ENCODE results near the gene SYTL1.

GRCh38 chr1:27400082-27400962 is 58.5 kb downstream of the SYTL1 start:
- no peak for TF ChIP-seq MXI1 (IDR thresholded peaks at IDR 0.05; ENCODE audit: low read depth, low read length)
- TF ChIP-seq, protein P1, sequence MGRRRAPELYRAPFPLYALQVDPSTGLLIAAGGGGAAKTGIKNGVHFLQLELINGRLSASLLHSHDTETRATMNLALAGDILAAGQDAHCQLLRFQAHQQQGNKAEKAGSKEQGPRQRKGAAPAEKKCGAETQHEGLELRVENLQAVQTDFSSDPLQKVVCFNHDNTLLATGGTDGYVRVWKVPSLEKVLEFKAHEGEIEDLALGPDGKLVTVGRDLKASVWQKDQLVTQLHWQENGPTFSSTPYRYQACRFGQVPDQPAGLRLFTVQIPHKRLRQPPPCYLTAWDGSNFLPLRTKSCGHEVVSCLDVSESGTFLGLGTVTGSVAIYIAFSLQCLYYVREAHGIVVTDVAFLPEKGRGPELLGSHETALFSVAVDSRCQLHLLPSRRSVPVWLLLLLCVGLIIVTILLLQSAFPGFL (CRISPR knock-in tag; IDR thresholded peaks at IDR 0.05), result no peak

All from K562 (cell line).